ENCODE data around the gene INS.

The INS gene

DNA sequence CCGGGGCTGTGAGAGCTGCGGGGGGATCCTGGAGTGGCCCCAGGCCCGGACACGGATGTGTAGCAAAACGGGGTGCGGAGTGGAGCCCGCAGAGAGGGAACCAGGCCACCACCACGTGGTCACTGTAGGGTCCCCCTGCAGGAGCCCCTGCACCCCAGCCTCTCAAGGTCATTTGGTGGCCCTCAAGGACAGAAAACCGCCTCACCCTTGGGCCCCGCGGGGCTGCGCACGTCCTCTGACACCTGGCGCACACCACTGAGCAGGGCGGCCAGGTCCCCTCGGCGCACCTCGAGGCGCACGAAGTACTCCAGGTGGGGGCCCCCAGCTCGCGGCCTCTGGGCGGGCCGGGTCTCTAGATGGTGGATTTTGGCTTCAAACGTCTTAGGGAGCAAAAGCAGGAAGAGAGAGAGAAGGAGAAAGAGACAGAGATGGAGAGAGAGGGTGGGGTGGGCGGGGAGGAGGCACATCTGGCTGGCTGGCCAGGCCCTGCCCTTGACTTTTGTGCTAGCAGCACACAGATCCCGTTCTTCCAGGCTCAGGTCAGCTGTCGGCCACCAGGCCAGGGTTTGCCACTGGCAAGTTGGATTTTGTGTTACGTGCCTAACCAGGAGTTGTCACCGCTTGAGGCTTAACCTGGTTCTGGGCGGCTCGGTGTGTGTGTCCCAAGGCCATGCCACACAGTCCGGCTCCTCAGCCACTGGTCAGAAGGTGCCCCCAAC is 7.4 kb upstream of the INS start:
- H3K27ac ChIP-seq: no peak overlapping the region
- no peak for DNase-seq (ENCODE audit: low read depth, low spot score)

- H3K27ac ChIP-seq: no peak overlapping the region
- DNase-seq (ENCODE audit: low read depth, low spot score): no peak
Measured at GRCh38 chr11:2167141-2168045, 6.4 kb upstream of the INS start.

DNA sequence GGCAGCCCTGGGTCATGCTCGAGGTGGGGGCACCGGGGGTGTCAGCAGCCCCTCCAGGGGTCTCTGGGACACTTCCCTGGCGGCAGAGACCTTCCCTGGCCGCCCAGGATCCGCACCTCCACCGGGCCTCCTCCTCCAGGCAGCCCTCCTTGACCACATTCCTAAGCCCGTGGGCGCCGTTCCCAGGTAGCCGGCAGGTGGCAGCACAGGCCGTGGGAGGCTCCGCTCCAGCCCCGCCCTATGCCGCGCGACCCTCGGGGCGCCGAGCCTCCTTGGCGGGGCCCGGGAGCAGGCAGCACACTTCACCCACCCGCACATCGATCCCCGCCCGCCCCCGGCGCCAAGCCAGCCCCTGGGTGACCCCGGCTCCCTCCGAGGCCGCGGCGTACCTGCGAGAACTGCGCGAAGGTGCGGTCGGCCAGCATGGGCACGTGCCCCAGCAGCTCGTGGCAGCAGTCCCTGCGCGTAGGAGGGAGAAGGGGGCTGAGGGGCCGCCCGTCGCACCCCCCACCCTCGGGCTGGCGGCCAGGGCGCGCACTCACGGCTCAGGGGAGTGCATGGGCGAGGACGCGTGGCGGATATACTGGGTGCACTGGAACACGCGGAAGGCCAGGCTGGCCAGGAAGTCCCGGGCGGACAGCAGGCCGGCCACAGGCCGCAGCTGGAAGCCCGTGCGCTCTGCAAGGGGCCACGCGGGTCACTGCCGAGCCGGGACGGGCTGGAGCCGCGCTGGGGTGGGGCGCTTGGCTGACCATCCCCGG is 5.3 kb upstream of the INS start:
- H3K27ac ChIP-seq: no peak overlapping the region
- no peak for DNase-seq (ENCODE audit: low read depth, low spot score)

DNA sequence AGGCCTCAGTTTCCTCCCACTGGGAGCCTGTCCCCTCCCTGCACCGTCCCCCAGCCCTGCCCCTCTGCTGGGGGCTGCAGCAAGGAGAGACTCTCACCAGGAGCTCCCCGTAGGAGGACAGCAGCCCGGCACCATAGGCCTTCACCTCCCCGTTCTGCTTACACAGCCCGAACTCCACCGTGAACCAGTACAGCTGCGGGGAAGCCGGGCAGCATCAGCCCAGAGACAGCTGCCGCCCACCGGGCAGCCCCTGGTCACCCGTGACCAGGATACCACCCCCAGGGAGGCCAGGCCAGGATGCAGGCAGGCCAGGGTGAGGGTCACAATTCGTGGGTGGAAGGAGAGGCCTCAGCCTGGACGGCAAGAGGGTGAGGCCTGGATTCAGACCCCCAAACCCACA is 4.6 kb upstream of the INS start:
- H3K27ac ChIP-seq: no peak overlapping the region
- DNase-seq (ENCODE audit: low read depth, low spot score): no peak

GRCh38 chr11:2164861-2165555 is 4.0 kb upstream of the INS start:
- no peak overlapping the region for H3K27ac ChIP-seq
- no peak for DNase-seq (ENCODE audit: low read depth, low spot score)

DNA sequence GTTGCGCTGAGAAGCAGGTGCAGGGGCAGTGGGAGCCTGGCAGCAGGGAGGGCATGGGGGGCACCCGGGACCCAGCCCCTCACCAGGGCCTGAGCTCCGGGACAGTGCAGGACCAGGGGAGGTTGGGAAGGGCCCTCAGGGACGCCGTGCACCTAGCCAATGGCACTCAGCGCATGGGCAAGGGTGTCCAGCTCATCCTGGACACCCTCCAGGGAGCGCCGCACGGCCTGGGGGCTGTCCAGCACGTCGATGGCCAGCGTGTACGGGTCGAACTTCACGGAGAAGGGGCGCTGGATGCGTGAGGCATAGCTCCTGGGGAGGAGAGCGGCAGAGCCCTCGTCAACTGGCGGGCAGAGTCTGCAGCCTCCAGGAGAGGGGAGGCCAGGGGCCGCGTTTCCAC is 3.1 kb upstream of the INS start:
- H3K27ac ChIP-seq: no peak overlapping the region
- DNase-seq (ENCODE audit: low read depth, low spot score): no peak

DNA sequence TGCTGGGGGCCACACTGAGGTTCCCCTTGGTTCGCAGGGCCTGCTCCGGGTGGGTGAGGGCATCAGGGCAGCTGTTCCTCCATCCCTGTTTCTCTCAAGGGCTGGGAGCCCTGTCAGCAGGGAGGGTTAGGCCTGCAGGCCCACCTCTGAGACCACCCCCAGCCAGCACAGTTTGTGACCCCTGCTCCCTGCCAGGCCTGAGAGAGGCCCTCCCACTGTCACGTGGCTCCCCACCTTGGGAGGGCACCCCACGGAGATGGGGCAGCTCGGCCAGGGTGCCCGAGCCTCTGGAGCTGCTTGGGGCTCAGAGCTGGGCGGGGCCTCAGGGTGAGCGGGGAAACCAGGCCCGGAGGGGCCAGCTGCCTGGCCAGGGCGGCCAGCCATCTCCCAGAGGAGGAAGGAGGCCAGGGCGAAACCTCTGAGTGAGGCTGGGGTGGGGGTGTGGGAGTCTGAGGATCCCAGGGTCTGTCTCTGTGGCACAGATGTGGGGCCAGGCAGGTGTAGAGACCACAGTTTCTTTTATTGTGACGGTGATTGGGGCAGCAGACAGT is 2.5 kb upstream of the INS start:
- DNase-seq (ENCODE audit: low read depth, low spot score): no peak
- no peak overlapping the region for H3K27ac ChIP-seq

- H3K27ac ChIP-seq: no peak overlapping the region
- DNase-seq (ENCODE audit: low read depth, low spot score): no peak
Measured at GRCh38 chr11:2159536-2160413, 1.2 kb downstream of the INS start.

DNA sequence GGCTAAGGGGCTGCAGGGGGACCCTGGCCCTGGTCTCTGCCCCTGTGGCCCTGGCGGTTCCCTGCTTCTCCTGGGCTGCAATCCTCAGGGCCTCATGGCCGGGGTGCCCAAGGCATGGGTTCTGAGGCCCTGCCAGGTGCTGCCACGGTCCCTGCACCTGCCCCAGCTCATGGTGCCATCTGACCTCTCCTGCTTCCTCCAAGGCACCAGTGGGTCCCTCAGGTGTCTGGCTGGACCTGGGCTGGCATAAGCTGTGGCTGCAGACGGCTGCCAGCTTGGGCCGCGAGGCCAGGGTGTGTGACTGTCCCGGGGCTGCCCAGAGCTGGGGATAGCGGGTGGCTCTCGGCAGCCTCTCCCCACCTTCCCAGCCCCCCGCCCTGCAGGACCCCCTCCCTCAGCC is 2.0 kb downstream of the INS start:
- no peak for DNase-seq (ENCODE audit: low read depth, low spot score)
- no peak overlapping the region for H3K27ac ChIP-seq

- DNase-seq (ENCODE audit: low read depth, low spot score): no peak
Measured at GRCh38 chr11:2158296-2158737, 2.7 kb downstream of the INS start.

DNA sequence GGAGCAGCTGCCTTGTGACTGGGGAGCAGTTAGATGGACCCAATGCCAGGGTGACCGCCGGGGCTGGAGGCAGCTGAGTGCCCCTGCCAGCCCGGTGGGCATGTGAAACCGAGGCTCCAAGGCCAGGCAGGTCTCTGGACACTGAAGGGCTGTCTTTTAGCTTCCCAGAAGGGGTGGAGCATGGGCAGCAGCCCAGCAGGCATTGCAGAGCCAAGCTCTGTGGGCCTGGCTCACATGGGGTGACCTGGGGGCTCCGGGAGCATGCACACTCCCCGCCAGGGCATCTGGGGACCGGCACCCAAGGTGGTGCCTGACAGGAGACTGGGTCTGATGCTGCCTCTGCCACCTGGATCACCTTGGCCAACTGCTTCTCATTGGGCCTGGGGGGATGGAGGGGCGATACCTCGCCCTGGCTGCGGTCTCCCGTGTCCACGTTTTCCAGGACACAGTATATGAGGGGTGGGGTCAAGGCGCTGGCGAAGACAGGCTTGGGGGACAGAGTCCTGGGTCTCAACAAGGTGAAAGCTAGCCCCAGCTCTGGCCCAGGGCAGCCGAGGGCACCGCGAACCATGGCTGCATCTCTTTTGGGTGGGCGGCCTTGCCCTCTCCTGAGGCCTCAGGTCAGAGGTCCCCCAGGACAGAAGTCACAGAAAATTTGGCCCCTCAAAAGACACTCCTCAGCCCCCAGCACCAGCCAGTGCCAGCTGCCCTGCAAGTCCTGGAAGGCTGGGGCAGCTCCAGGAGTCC is 3.5 kb downstream of the INS start:
- DNase-seq (ENCODE audit: low read depth, low spot score): no peak
- no peak overlapping the region for H3K27ac ChIP-seq

More at GRCh38 chr11:2158296-2158737, 2.7 kb downstream of the INS start:
- H3K27ac ChIP-seq: no peak overlapping the region

GRCh38 chr11:2156416-2157182 is 4.4 kb downstream of the INS start:
- DNase-seq (ENCODE audit: low read depth, low spot score): no peak
- H3K27ac ChIP-seq: no peak overlapping the region

DNA sequence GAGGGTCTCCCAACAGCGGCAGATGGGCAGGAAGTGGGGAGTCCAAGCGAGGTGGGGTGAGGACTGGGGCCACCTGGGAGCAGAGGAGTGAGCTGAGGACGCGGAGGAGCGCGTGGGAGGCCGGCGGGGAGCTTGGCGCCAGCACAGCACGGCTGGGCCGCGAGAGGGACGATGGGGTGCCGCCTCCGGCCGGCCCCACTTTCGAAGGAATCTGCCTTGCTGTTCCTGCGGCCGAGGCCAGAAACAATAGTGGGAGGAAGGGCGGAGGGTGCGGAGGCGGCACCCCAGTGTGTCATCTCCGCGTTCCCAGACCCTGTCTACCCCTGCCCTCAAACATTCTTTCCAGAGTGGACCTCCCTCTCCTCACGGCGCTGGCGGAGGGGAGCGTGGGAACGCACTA is 5.5 kb downstream of the INS start:
- H3K27ac ChIP-seq: no peak overlapping the region
- DNase-seq (ENCODE audit: low read depth, low spot score): no peak

DNA sequence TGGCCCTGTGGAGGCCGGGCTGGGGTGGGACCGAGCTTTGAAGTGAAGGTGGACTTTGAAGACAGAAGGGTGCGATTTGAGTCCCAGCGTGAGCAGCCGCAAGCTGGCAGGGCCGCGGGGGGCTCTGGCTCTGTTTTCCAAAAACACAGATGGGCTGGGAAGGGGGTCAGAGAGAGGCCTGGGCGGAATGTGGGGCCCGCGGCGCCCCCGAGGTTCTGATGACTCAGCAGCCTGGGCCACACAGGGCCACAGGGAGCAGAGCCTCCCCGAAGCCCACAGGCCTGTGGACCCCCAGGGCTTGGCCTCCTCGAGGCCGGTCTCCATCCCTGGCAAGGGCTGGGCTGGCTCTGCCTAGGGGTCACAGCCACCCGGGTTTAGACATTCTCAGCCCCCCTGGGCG is 6.1 kb downstream of the INS start:
- H3K27ac ChIP-seq: no peak overlapping the region
- no peak for DNase-seq (ENCODE audit: low read depth, low spot score)

DNA sequence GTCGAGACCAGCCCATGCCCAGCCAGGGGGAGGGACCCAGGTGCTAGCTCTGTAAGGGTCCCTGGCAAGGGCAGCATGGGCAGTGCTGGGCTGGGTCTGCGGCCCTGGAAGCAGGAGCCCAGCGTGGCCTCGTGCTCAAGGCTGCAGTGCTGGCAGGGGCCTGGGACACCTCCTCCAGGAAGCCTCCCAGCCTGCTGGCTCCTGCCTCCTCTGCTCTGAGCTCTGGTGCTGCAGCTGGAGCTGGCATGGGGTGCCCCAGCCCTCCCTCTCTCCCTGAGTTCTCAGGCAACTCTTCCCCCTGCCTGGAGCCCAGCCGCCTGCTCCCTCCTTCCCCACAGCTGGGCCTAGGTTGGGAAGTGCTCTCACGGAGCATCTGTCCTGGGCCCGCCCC is 6.8 kb downstream of the INS start:
- no peak for DNase-seq (ENCODE audit: low read depth, low spot score)
- no peak overlapping the region for H3K27ac ChIP-seq

DNA sequence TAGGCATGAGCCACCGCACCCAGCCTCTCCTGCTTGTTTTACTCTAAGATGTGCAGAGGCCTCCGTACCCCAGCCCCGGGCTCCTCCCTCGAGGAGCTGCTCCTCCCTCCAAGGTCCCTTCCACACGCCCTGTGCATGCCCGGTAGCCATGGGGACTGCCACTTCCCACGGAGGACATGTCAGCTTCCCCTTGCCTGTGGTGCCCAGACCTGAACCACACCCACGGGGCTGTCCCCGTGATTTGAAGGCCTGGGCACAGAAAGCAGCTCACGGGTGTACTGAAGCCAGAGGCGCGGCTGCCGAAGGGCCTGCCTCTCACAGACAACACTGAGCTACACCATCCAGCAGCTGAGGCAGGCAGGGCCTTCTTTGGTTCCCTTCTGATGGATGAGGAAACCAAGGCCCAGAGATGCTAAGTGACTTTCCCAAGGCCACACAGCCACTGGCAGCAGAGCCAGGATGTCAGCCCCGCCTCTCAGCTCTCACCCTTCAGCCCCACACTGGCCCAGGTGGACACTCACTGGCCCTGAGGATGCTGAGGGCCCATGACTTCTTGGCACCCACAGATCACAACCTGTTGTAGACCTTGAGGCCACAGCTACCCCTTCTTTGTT is 7.3 kb downstream of the INS start:
- no peak for DNase-seq (ENCODE audit: low read depth, low spot score)

More for the DNA sequence above, 7.3 kb downstream of the INS start:
- H3K27ac ChIP-seq: no peak overlapping the region
